Neural cell (in vitro differentiated cells): Measurements from ENCODE around the gene SYNGR2. TPM values are rescaled to one million over a fixed set of nuclear protein-coding genes. Genes with fewer than 3 reads are reported as not detected.

ENCODE experiments used
- H2AFZ ChIP-seq: fragments of 200-600, 300-800 bp; sonication (generic), shearing (Covaris generic); 2 replicates; pipeline ENCODE4 v1.6.0; 2014; ENCODE audit warnings: low read depth, mild to moderate bottlenecking, antibody characterized with exemption, low read length, moderate library complexity
- H3F3A ChIP-seq: fragments of 200-600 bp; shearing (Covaris generic); 2 replicates; pipeline ENCODE4 v1.6.1; 2016; ENCODE audit warnings: mild to moderate bottlenecking, moderate library complexity, mixed read lengths, antibody characterized with exemption, low read length; ENCODE audit not compliant: insufficient read depth, poor library complexity, severe bottlenecking
- H3K27ac ChIP-seq: fragments of 200-600, 300-800 bp; sonication (generic), shearing (Covaris generic); 2 replicates; pipeline ENCODE4 v1.5.1; 2014; ENCODE audit warnings: mild to moderate bottlenecking, low read length, moderate library complexity
- H3K27me3 ChIP-seq: fragments of 300-800, 200-600 bp; sonication (generic), shearing (Covaris generic); 2 replicates; pipeline ENCODE4 v1.6.0; 2014; ENCODE audit warnings: mild to moderate bottlenecking, low read depth, low read length, moderate library complexity; ENCODE audit not compliant: insufficient read depth
- H3K36me3 ChIP-seq: fragments of 300-800, 200-600 bp; sonication (generic), shearing (Covaris generic); 2 replicates; pipeline ENCODE4 v1.5.1; 2014; ENCODE audit warnings: mild to moderate bottlenecking, antibody characterized with exemption, low read length, moderate library complexity; ENCODE audit not compliant: insufficient read depth
- H3K4me2 ChIP-seq: fragments of 300-800, 200-600 bp; sonication (generic), shearing (Covaris generic); 2 replicates; pipeline ENCODE4 v1.6.0; 2014; ENCODE audit warnings: mild to moderate bottlenecking, low read length
- H3K4me3 ChIP-seq: fragments of 300-800, 200-600 bp; sonication (generic), shearing (Covaris generic); 2 replicates; pipeline ENCODE4 v1.5.1; 2014; ENCODE audit warnings: mild to moderate bottlenecking, low read length, moderate library complexity
- H3K79me2 ChIP-seq: fragments of 200-600 bp; shearing (Covaris generic); replicated peaks from 2 replicates; pipeline ENCODE4 v1.6.0; 2014; ENCODE audit warnings: mild to moderate bottlenecking, low read length, moderate library complexity; ENCODE audit not compliant: insufficient read depth
- H3K9ac ChIP-seq: fragments of 300-800, 200-600 bp; sonication (generic), shearing (Covaris generic); 2 replicates; pipeline ENCODE4 v1.6.1; 2016; ENCODE audit warnings: mild to moderate bottlenecking, low read length, mixed read lengths
- H3K9me2 ChIP-seq: fragments of 200-600 bp; shearing (Covaris generic); 2 replicates; pipeline ENCODE4 v1.6.1; 2016; ENCODE audit warnings: mild to moderate bottlenecking, low read length, mixed read lengths; ENCODE audit not compliant: insufficient read depth
- H3K9me3 ChIP-seq: fragments of 200-600, 300-800 bp; sonication (generic), shearing (Covaris generic); 2 replicates; pipeline ENCODE4 v1.6.1; 2016; ENCODE audit warnings: mild to moderate bottlenecking, mixed run types, low read length, moderate library complexity, mixed read lengths
- H4K20me1 ChIP-seq: fragments of 200-600 bp; shearing (Covaris generic); 2 replicates; pipeline ENCODE4 v1.6.1; 2016; ENCODE audit warnings: mild to moderate bottlenecking, mixed run types; ENCODE audit not compliant: insufficient read depth
- EZH2 ChIP-seq: fragments of 200-600, 300-800 bp; shearing (Covaris generic), sonication (generic); IDR thresholded peaks from 2 replicates; pipeline ENCODE4 v1.6.1; 2014; ENCODE audit warnings: antibody characterized with exemption, low read length, borderline replicate concordance, mild to moderate bottlenecking; ENCODE audit not compliant: insufficient read depth, poor library complexity, severe bottlenecking
- REST ChIP-seq: IDR thresholded peaks from 2 replicates; pipeline ENCODE4 v1.6.1; 2012; ENCODE audit warnings: borderline replicate concordance
- SMC3 ChIP-seq: fragments of 450-650 bp; conservative IDR thresholded peaks from 2 replicates; pipeline ENCODE4 v1.6.1; 2014; ENCODE audit warnings: antibody characterized with exemption, mild to moderate bottlenecking, moderate library complexity; ENCODE audit not compliant: poor library complexity
- polyA plus RNA-seq: library from polyadenylated mRNA; depleted of rRNA; stranded (reverse); fragments of >200 nt; gene quantifications from 2 replicates; pipeline ENCODE4 v1.2.3, GENCODE V29; 2014
- TF ChIP-seq, protein P1 (sequence below): fragments of 450-650 bp; IDR thresholded peaks from 2 replicates; pipeline ENCODE4 v1.5.1; 2014; ENCODE audit warnings: antibody characterized with exemption, mild to moderate bottlenecking, moderate library complexity; ENCODE audit not compliant: poor library complexity, severe bottlenecking

SYNGR2 gene
- polyA plus RNA-seq, 1 donor from 2014 or later = 3.9 TPM

GRCh38 chr17:78164748-78165607 lies 3.4 kb upstream of the SYNGR2 start:
- H3K4me2 ChIP-seq = no peak overlapping the region
- no peak overlapping the region for H2AFZ ChIP-seq
- TF ChIP-seq REST = no peak
- no peak for TF ChIP-seq SMC3
- no peak for TF ChIP-seq EZH2
- TF ChIP-seq, protein P1, sequence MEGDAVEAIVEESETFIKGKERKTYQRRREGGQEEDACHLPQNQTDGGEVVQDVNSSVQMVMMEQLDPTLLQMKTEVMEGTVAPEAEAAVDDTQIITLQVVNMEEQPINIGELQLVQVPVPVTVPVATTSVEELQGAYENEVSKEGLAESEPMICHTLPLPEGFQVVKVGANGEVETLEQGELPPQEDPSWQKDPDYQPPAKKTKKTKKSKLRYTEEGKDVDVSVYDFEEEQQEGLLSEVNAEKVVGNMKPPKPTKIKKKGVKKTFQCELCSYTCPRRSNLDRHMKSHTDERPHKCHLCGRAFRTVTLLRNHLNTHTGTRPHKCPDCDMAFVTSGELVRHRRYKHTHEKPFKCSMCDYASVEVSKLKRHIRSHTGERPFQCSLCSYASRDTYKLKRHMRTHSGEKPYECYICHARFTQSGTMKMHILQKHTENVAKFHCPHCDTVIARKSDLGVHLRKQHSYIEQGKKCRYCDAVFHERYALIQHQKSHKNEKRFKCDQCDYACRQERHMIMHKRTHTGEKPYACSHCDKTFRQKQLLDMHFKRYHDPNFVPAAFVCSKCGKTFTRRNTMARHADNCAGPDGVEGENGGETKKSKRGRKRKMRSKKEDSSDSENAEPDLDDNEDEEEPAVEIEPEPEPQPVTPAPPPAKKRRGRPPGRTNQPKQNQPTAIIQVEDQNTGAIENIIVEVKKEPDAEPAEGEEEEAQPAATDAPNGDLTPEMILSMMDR = no peak
- no peak overlapping the region for H3K9ac ChIP-seq
- no peaks in the 10 kb centered on the region for H3F3A ChIP-seq
- H3K9me3 ChIP-seq = no peaks in the 10 kb centered on the region
- H3K27me3 ChIP-seq = no peaks in the 10 kb centered on the region
- no peaks in the 10 kb centered on the region for H3K79me2 ChIP-seq
- no peaks in the 10 kb centered on the region for H3K36me3 ChIP-seq
- H4K20me1 ChIP-seq = no peaks in the 10 kb centered on the region
- no peak overlapping the region for H3K27ac ChIP-seq
- no peak overlapping the region for H3K4me3 ChIP-seq
- H3K9me2 ChIP-seq = no peaks in the 10 kb centered on the region

DNA sequence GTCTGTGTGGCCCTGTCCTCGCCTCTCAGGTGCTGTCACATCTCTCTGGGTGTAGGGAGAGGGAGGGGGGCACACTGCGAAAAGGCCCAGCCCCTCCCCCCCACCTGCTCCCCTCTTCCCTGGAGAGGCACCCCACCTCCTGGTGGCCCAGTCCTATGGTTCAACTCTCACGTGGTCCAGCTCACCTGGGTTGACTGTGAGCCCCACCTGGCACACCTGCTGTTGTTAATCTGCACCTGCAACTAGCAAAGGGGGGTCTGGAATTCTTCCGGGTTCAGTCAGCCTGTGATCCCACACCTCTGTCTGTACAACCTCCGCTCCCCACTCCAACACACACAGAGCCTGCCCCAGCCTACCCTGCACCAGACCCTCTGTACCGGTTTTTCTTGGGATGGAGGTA lies 2.0 kb upstream of the SYNGR2 start:
- Histone ChIP-seq H3K4me2 (no peak overlapping the region), H3K27me3 (no peaks in the 10 kb centered on the region), H3F3A (no peaks in the 10 kb centered on the region), H3K9me2 (no peaks in the 10 kb centered on the region), H2AFZ (no peak overlapping the region), H3K36me3 (no peaks in the 10 kb centered on the region), H3K4me3 (no peak overlapping the region), H3K9me3 (no peaks in the 10 kb centered on the region), H3K9ac (no peak overlapping the region), H3K79me2 (no peaks in the 10 kb centered on the region), H4K20me1 (no peaks in the 10 kb centered on the region), H3K27ac (no peak overlapping the region)
- TF ChIP-seq REST = no peak
- TF ChIP-seq, protein P1 = no peak
- TF ChIP-seq SMC3 = no peak
